Nephron (organoid): ENCODE data around the gene LRIT2.

ENCODE experiments used
- H3K27ac Mint-ChIP-seq, 3 experiments: 2 replicates each; pipeline ENCODE4 v1.8.0; 2020; ENCODE audit warnings: mixed read lengths in 3 of 3, mild to moderate bottlenecking in 2 of 3, moderate library complexity in 1 of 3
- H3K27me3 Mint-ChIP-seq: 2 replicates; pipeline ENCODE4 v1.8.0; 2021; ENCODE audit warnings: low read depth, mild to moderate bottlenecking, moderate library complexity, mixed read lengths
- H3K36me3 Mint-ChIP-seq: 2 replicates; pipeline ENCODE4 v1.8.0; 2020; ENCODE audit warnings: low read depth, mixed read lengths
- H3K4me1 Mint-ChIP-seq: 2 replicates; pipeline ENCODE4 v1.8.0; 2020; ENCODE audit warnings: mixed read lengths
- H3K4me3 Mint-ChIP-seq, 3 experiments: 2 replicates each; pipeline ENCODE4 v1.8.0; 2020; ENCODE audit warnings: mild to moderate bottlenecking in 3 of 3, mixed read lengths in 3 of 3, moderate library complexity in 2 of 3
- H3K9me3 Mint-ChIP-seq: 2 replicates; pipeline ENCODE4 v1.8.0; 2020; ENCODE audit warnings: mixed read lengths
- TF ChIP-seq, protein P1 (sequence below), 3 experiments: fragments of 200-600 bp; sonication (generic); IDR thresholded peaks; one replicate each; pipeline ENCODE4 v1.5.0; 2021; ENCODE audit warnings: antibody characterized with exemption in 3 of 3; ENCODE audit not compliant: unreplicated experiment in 3 of 3

Gene LRIT2

DNA sequence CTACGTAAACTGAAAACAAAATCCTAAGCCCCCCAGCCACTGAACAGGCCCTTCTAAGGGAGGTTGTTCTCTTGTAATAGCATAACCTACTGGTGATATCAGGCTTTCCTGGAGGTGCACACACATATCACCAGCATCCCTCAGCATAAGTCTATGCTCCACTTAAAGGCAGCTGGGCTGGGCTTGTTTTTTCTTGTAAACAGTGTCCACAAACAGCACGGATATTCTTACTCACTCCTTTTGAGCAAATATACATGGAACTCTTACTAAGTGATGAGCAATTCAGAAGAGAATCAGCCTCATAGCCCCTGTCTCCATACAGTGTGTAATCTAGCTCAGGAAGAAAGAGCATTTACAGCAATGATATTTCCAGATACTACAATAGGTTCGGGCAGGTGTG lies 13.6 kb upstream of the LRIT2 start:
- TF ChIP-seq, protein P1, sequence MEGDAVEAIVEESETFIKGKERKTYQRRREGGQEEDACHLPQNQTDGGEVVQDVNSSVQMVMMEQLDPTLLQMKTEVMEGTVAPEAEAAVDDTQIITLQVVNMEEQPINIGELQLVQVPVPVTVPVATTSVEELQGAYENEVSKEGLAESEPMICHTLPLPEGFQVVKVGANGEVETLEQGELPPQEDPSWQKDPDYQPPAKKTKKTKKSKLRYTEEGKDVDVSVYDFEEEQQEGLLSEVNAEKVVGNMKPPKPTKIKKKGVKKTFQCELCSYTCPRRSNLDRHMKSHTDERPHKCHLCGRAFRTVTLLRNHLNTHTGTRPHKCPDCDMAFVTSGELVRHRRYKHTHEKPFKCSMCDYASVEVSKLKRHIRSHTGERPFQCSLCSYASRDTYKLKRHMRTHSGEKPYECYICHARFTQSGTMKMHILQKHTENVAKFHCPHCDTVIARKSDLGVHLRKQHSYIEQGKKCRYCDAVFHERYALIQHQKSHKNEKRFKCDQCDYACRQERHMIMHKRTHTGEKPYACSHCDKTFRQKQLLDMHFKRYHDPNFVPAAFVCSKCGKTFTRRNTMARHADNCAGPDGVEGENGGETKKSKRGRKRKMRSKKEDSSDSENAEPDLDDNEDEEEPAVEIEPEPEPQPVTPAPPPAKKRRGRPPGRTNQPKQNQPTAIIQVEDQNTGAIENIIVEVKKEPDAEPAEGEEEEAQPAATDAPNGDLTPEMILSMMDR (IDR thresholded peaks at IDR 0.05; ENCODE audit: unreplicated experiment in 3 of 3): no peak
- Mint-ChIP-seq H3K27ac (no peak overlapping the region), H3K4me3 (no peak overlapping the region), H3K4me1 (peaks cover under 1% of the 10 kb centered on the region), H3K27me3 (peaks cover 18% of the 10 kb centered on the region), H3K9me3 (no peaks in the 10 kb centered on the region), H3K36me3 (no peaks in the 10 kb centered on the region)

DNA sequence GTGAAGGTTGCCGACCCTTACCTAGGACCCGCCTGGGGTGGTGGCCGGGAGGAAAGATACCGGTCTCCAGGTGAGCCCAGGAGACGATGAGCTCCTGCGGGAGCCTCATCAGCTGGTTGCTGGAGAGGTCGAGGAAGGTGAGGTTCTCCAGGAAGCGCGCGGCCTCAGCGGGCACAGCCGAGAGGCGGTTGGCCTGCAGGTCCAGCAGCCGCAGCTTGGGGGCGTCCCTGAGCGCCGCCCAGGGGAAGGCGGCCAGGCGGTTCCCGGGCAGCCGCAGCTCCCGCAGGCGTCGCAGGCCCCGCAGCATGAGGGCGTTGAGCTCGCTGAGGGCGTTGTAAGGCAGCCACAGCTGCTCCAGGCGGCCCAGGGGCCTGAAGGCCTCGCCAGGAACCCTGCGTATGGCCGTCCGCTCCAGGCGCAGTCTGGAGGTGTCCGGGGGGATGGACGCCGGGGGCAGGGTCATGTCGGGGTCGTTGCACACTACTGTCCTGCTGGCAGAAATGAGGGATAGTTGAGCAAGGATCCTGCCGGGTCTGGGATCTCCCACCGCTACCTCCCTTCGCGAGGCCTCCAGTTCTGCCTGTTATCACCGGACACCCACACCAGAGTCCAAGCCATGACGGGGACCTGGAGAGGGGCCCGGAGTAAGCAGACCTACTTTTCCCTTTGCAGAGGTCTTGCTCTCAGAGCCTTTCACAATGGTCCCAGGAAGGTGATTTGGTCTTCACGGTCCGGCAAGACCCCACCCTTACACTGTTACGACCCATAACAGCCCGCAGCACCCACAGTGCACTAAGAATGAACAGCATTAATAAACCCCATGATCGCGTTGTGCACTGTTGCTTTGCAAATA lies 12.1 kb upstream of the LRIT2 start:
- peaks cover 18% of the 10 kb centered on the region for H3K27me3 Mint-ChIP-seq
- TF ChIP-seq, protein P1 (IDR thresholded peaks at IDR 0.05; ENCODE audit: unreplicated experiment in 3 of 3): no peak
- H3K4me1 Mint-ChIP-seq: no peaks in the 10 kb centered on the region
- H3K9me3 Mint-ChIP-seq: no peaks in the 10 kb centered on the region
- no peaks in the 10 kb centered on the region for H3K36me3 Mint-ChIP-seq
- no peak overlapping the region for H3K4me3 Mint-ChIP-seq
- H3K27ac Mint-ChIP-seq: no peak overlapping the region

DNA sequence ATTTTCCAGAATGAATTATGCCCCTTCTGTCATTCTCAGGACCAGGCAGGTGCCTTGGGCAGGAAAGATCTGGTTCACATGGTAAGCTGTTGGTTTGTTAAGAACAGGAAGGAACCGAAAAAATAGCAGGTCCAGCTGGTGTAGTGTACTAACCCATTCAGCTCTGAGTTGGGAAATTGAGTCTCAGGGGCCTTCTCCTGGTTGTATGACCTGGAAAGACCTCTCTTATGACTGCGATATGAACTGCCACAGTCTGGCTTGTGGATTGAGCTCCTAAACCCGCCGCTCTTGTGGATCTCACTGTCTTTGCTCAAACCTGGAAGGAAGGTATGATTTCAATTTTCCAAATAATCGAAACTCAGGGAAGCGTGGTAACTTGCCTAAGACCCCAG lies 11.5 kb upstream of the LRIT2 start:
- Mint-ChIP-seq H3K9me3 (no peaks in the 10 kb centered on the region), H3K36me3 (no peaks in the 10 kb centered on the region), H3K4me1 (no peaks in the 10 kb centered on the region), H3K27ac (no peak overlapping the region), H3K27me3 (peaks cover 18% of the 10 kb centered on the region), H3K4me3 (no peak overlapping the region)
- TF ChIP-seq, protein P1 (IDR thresholded peaks at IDR 0.05; ENCODE audit: unreplicated experiment in 3 of 3): no peak

DNA sequence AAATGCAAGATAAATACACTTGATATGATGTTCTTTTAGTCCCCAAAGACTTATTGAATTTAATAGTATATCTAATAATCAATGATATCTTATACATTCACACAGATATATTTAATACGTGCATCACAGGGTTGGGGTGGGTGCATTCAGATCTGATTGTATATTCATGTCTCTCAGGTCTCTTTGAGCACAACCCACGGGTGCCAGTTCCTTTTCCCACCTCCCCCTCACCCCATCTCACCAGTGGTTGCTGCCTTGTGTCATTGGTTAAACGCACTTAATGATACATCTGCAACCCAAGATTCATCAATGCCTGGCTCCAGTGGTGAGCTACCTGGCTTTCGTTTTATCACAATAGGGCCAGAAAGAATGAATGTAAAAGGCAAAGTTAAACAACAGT lies 9.8 kb upstream of the LRIT2 start:
- no peaks in the 10 kb centered on the region for H3K4me1 Mint-ChIP-seq
- no peaks in the 10 kb centered on the region for H3K9me3 Mint-ChIP-seq
- no peak overlapping the region for H3K27ac Mint-ChIP-seq
- H3K4me3 Mint-ChIP-seq: no peak overlapping the region
- H3K27me3 Mint-ChIP-seq: peaks cover 21% of the 10 kb centered on the region
- TF ChIP-seq, protein P1 (IDR thresholded peaks at IDR 0.05; ENCODE audit: unreplicated experiment in 3 of 3): no peak
- H3K36me3 Mint-ChIP-seq: no peaks in the 10 kb centered on the region

DNA sequence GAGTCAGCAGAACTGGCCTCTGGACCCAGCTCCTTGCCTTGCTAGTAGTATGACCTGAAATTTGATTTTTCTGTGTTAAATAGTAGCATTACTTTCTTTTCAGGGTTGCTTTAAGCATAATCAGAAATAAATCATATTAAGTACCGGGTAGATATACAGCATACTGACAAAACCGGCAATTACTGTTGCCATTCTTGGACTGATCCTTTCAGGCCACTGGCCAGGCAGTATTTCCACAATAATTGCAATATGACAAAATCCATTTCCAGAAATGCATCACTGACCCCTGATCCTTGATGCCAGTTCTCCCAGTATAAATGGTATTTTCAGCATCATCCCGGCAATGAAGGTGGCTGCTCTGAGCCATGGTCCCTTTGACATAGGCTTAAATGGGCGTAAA lies 9.1 kb upstream of the LRIT2 start:
- TF ChIP-seq, protein P1 (IDR thresholded peaks at IDR 0.05; ENCODE audit: unreplicated experiment in 3 of 3): no peak
- Mint-ChIP-seq H3K27me3 (peaks cover 23% of the 10 kb centered on the region), H3K4me3 (no peak overlapping the region), H3K9me3 (no peaks in the 10 kb centered on the region), H3K27ac (no peak overlapping the region), H3K36me3 (no peaks in the 10 kb centered on the region), H3K4me1 (no peaks in the 10 kb centered on the region)

DNA sequence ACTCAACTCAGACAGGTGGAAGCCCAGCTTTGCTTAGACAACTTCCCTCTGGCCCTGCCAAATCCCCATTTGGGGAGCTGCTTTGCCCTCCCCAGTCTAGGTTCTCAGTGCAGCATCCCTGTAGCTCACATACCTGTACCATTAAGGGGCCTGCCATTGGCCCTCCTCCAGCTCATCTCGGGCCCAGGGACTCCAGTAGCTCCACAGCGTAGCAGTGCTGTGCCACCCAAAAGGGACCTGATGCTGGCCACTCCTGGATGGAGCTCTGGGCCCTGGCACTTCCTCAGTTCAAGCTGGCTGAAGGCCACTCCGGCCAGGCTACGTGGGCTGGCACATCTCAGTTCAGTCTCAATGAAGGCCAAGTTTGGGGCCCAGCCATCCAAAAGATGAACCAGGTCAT lies 8.6 kb upstream of the LRIT2 start:
- no peak overlapping the region for H3K27ac Mint-ChIP-seq
- no peaks in the 10 kb centered on the region for H3K4me1 Mint-ChIP-seq
- H3K36me3 Mint-ChIP-seq: no peaks in the 10 kb centered on the region
- peaks cover 23% of the 10 kb centered on the region for H3K27me3 Mint-ChIP-seq
- TF ChIP-seq, protein P1 (IDR thresholded peaks at IDR 0.05; ENCODE audit: unreplicated experiment in 3 of 3): no peak
- no peaks in the 10 kb centered on the region for H3K9me3 Mint-ChIP-seq
- no peak overlapping the region for H3K4me3 Mint-ChIP-seq
